SIG-M5 treated with dmso at 0.1 percent for 504 hours (cell line): Measurements from ENCODE around the gene TTC9C.
"Not testable (repeated sequence)": the region's sequence is repeated elsewhere in the genome, so short reads cannot be mapped to it uniquely, and the experiment has no call there.

Experiments
- DNase-seq: peaks from one replicate; lab custom pipeline; 2025; ENCODE audit not compliant: unreplicated experiment; lab: John Stamatoyannopoulos, UW

TTC9C gene

GRCh38 chr11:62728171-62728988 lies at the start of gene TTC9C:
Gene TTC9C, plus strand, starts transcription at chr11:62728486. Its CDS starts 363 bp downstream, at chr11:62728849.
- DNase-seq = peak; percentile 89

GRCh38 chr11:62678770-62679696 lies 49.3 kb upstream of the TTC9C start, which contains the start of gene UBXN1:
Gene UBXN1, minus strand, starts transcription at chr11:62679073. Its CDS starts 150 bp downstream, at chr11:62678923.
- DNase-seq = peak; percentile 89

GRCh38 chr11:62680825-62681240 lies 47.5 kb upstream of the TTC9C start:
- peak; percentile 71 for DNase-seq

GRCh38 chr11:62682518-62682917 lies 45.8 kb upstream of the TTC9C start:
- no peak for DNase-seq

DNA sequence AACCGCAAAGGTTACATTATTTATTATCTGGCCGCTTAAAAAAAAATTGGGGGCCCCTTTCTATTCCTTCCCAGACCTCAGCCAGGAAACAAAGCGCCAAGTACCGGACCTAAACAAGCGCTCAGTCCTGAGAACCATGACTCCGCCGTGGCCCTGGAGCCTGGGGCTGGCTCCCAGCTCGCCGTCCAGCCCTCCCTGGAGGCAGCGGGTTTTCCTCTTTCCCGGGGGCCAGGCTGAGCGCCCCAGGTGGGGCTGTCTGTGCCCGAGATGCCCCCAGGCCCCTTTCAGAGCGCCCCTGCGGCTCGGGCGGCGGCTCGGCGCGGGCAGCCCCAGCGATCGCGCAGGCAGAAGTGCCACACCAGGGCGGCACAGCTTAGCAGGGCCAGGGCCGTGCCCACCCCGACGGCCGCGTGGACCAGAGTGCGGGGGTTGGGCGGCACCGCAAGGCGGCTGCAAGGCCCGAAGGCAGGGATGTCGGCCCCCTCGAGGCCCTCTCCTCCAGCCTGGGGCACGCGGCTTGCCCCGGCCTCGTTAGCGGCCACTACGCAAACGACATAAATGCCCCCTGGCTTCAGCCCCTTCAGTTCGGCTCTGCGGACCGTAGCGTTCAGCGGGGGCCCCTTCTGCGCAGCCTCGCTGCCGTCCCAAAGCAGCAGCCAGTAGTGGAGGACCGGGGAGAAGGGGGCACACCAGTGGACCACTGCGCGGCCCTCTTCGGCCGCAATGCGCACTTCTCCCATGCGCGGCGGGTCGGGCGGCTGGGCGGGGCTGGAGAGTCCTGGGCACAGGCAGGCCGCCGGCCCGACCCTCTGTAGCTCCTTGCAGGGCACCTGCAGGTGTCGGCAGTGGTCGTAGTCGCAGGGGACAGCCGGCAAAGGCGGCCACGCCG lies 40.5 kb upstream of the TTC9C start:
- no peak for DNase-seq

GRCh38 chr11:62688491-62688890 lies 39.8 kb upstream of the TTC9C start:
- no peak for DNase-seq

DNA sequence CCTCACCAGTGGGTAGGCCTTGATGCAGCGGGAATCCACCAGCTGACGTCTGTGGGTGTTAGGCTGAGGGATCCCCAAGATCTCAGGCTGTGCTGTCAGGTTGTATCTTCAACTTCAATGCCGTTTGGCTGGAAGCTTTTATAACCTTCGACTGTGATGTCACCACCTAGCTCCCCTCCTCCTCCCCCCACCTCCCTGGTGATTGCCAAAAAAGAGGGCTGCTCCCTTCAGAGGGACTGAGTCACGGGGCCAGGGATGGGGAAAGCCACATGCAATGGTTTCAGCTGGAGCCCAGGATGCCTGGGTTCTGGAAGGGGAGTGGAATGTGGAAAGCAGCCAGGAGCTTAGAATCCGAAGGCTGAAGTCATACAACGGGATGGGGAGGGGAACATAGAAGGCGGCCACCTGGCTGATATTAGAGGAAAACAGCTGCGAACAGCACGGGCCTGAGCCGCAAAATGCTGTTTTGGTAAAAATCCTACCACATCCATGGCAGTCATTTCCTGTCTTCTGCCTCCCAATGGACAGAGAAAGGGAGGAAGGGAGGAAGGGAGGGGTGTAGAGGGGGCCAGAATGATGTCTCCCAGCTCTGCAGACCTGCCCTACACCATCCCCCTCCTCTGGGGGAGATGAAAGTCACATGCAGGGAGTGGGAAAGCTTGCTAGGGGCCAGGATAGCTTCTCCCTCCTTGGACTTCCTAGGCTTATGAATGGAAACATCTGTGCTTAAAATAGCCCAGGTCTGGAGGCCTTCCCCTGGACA lies 38.7 kb upstream of the TTC9C start, which contains the start of gene LRRN4CL:
Gene LRRN4CL, minus strand, starts transcription at position 110 of the 763 bp plus-strand sequence. CDS start 1,022 bp downstream, outside the sequence.
- no peak for DNase-seq

DNA sequence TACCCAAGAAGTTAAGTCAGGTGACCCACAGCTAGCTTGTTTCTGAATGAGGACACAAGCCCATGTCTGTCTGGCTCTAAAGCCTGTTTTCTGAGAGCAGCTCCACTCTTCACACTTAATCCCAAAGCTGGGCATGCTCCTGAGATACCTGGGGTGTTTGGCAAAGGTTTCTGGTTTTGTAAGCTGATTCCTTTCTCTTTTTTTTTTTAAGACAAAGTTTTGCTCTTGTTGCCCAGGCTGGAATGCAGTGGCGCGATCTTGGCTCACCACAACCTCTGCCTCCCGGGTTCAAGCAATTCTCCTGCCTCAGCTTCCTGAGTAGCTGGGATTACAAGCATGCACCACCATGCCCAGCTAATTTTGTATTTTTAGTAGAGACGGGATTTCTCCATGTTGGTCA lies 34.7 kb upstream of the TTC9C start:
- not testable (repeated sequence) for DNase-seq

DNA sequence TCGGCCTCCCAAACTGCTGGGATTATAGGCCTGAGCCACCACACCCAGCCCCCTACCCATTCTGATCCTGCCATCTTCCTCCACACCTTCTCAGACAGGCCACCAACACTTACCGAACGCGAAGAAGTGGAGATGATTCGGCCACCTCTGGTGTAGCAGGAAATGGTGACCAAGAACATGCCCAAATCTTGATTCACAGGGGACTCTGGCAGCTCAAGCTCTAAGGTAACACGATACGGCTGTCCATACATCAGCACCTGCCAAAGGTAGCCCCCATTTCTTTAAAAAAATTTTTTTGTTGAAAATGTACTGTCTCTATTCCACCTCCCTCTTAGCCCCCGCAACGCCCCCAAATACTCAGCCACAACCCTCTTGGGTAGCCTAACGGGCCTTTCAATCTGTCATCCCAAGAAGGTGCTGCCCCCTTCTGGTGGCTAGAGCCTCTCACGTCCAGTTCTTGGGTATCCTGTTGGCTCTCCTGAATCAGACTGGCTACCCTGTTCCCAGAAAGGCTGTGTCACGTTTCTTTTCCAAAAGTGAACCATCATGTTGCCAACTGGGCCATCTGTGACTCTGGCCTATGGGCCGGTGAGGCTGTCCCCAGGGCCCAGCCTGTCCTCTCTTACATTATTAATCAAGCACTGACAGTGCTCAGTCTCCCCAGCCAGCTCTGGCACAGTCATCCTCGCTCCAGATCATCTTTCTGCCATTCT lies 33.7 kb upstream of the TTC9C start:
- DNase-seq = peak; percentile 68

- no peak for DNase-seq
Observed at GRCh38 chr11:62702246-62702645, 26.0 kb upstream of the TTC9C start.

DNA sequence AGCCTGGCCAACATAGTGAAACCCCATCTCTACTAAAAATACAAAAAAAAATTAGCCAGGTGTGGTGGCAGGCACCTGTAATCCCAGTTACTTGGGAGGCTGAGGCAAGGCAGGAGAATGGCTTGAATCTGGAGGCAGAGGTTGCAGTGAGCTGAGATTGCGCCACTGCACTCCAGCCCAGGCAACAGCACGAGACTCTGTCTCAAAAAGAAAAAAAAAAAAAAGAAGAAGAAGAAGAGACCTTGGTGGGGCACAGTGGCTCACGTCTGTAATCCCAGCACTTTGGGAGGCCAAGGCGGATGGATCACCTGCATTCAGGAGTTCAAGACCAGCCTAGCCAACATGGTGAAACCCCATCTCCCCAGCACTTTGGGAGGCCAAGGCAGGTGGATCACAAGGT lies 24.4 kb upstream of the TTC9C start:
- DNase-seq = not testable (repeated sequence)

DNA sequence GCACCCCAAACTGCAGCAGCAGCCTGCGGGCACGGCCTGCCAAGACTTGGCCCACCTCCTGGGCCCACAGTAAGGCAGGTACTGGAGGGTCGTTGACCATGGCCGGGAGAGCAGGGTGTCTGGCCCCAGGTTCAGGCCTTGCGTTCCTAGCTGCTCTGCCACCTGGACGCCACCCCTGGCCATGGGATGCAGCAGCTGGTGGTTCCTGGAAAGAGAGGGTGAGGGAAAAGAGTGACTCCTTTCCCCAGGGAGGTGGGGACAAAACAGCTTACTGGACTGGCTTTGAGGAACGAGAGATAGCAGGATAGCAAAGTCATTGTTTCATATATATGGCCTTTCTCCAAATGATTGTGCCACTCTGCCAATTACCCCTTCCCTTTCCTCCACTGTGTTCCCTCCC lies 22.9 kb upstream of the TTC9C start:
- DNase-seq = no peak

GRCh38 chr11:62705880-62706849 lies 22.1 kb upstream of the TTC9C start:
- peak; percentile 86 for DNase-seq

GRCh38 chr11:62706850-62707247 lies 21.4 kb upstream of the TTC9C start:
- no peak for DNase-seq

- no peak for DNase-seq
Observed at GRCh38 chr11:62707277-62707861, 20.9 kb upstream of the TTC9C start, which contains the start of the genes BSCL2 and GNG3. Gene BSCL2, minus strand, starts transcription at chr11:62707424. Its CDS starts 229 bp downstream, at chr11:62707195. Gene GNG3, plus strand, starts transcription at chr11:62707676. Its CDS starts 620 bp downstream, at chr11:62708296.

GRCh38 chr11:62708392-62708791 lies 19.9 kb upstream of the TTC9C start:
- no peak for DNase-seq

DNA sequence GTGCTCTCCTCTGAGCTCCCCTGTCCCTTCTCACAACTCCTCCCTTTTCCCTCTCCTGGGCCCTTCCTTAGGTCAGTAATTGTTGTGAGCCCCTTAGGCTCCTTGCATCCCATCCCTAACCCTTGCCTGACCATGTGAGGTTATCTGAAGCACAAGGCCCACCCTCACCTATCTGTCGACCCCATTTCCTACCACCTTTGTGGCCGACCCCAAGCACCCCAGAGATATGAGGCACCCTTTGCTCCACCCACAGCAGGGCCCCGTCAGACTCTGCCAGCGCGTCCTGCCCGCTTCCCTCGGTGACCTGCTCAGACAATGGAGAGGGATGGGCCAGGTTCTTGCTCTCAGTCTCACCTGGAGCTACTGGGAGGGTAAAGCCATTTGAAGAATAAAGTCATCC lies 19.5 kb upstream of the TTC9C start:
- DNase-seq = no peak
